Measurements from ENCODE around the gene CEACAM21.

The CEACAM21 gene

GRCh38 chr19:41546386-41546789 is 29.6 kb upstream of the CEACAM21 start:
- no peak overlapping the region for H3K18ac ChIP-seq (ENCODE audit: low read depth in 1 of 2, low read length in 2 of 2)
- H3K14ac ChIP-seq (ENCODE audit: low read length in 2 of 2): no peak overlapping the region
- H3K27me3 ChIP-seq (ENCODE audit: control insufficient read depth in 1 of 2, insufficient read depth in 1 of 2, low read length in 2 of 2): peaks cover 30 to 60% of the 10 kb centered on the region in 2 experiments
- H2BK5ac ChIP-seq (ENCODE audit: low read depth, low read length, poor library complexity, severe bottlenecking): no peak overlapping the region
- no peak overlapping the region for H2BK15ac ChIP-seq (ENCODE audit: low read depth, poor library complexity, severe bottlenecking)
- no peak overlapping the region for H3K4me2 ChIP-seq (ENCODE audit: low read length, poor library complexity, severe bottlenecking)
- no peak overlapping the region for H3K4ac ChIP-seq (ENCODE audit: low read depth in 1 of 2, low read length in 2 of 2)
- no peaks in the 10 kb centered on the region for H3K36me3 ChIP-seq (ENCODE audit: control insufficient read depth in 1 of 2, insufficient read depth in 2 of 2, low read depth in 1 of 2, low read length in 2 of 2)
- DNase-seq: no peak
- H2AFZ ChIP-seq (ENCODE audit: low read depth, low read length): no peak overlapping the region
- H4K8ac ChIP-seq (ENCODE audit: low read length): no peak overlapping the region
- no peak overlapping the region for H2BK120ac ChIP-seq (ENCODE audit: low read depth, low read length)
- H3K4me3 ChIP-seq (ENCODE audit: insufficient read depth in 1 of 2, low read depth in 1 of 2, low read length in 2 of 2): no peak overlapping the region
- no peak overlapping the region for H4K91ac ChIP-seq (ENCODE audit: low read length)
- H3K79me1 ChIP-seq (replicated peaks; ENCODE audit: low read length, poor library complexity, severe bottlenecking): no peaks in the 10 kb centered on the region
- H2AK5ac ChIP-seq (ENCODE audit: low read length, severe bottlenecking): no peak overlapping the region
- no peak overlapping the region for H3K27ac ChIP-seq (ENCODE audit: low read length, poor library complexity, severe bottlenecking)
- no peak overlapping the region for H2BK12ac ChIP-seq (ENCODE audit: low read length in 2 of 2)
- WGBS: 71% methylated on average over 6 of the region's 6 CpGs
- H3K23ac ChIP-seq (ENCODE audit: low read length in 2 of 2): no peak overlapping the region
- no peaks in the 10 kb centered on the region for H3K4me1 ChIP-seq (ENCODE audit: control insufficient read depth, insufficient read depth, low read depth, low read length)
- no peaks in the 10 kb centered on the region for H3K9me3 ChIP-seq (ENCODE audit: control insufficient read depth, low read length)
- H3K9ac ChIP-seq (ENCODE audit: low read length): no peak overlapping the region

DNA sequence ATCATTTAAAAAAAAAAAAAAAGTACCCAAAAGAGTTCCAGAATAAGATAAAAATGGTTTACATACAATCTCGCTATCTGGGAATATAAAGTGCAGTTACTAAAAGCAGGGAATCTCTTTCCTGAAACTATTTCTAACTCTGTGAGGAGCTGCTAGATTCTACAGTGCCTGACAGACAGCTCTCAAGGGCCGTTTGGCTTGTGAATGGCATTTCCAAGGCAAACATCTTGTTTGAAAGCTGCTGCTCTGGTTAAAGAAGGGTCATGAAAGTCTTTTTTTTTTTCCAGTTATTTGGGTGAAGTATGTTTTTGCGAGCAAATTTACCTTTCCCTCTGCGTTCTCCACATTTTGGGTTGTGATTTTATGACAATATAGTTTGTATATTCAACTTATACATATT is 29.0 kb upstream of the CEACAM21 start:
- Histone ChIP-seq H3K4me2 (ENCODE audit: low read length, poor library complexity, severe bottlenecking) (no peak overlapping the region), H2AFZ (ENCODE audit: low read depth, low read length) (no peak overlapping the region), H4K8ac (ENCODE audit: low read length) (no peak overlapping the region), H2BK15ac (ENCODE audit: low read depth, poor library complexity, severe bottlenecking) (no peak overlapping the region), H2BK12ac (ENCODE audit: low read length in 2 of 2) (no peak overlapping the region), H3K27me3 (ENCODE audit: control insufficient read depth in 1 of 2, insufficient read depth in 1 of 2, low read length in 2 of 2) (peaks cover 30 to 60% of the 10 kb centered on the region in 2 experiments), H3K4ac (ENCODE audit: low read depth in 1 of 2, low read length in 2 of 2) (no peak overlapping the region), H3K14ac (ENCODE audit: low read length in 2 of 2) (no peak overlapping the region), H4K91ac (ENCODE audit: low read length) (no peak overlapping the region), H2AK5ac (ENCODE audit: low read length, severe bottlenecking) (no peak overlapping the region), H3K18ac (ENCODE audit: low read depth in 1 of 2, low read length in 2 of 2) (no peak overlapping the region), H3K9me3 (ENCODE audit: control insufficient read depth, low read length) (no peaks in the 10 kb centered on the region), H3K79me1 (replicated peaks; ENCODE audit: low read length, poor library complexity, severe bottlenecking) (no peaks in the 10 kb centered on the region), H3K4me3 (ENCODE audit: insufficient read depth in 1 of 2, low read depth in 1 of 2, low read length in 2 of 2) (no peak overlapping the region), H2BK5ac (ENCODE audit: low read depth, low read length, poor library complexity, severe bottlenecking) (no peak overlapping the region), H3K9ac (ENCODE audit: low read length) (no peak overlapping the region), H2BK120ac (ENCODE audit: low read depth, low read length) (no peak overlapping the region), H3K36me3 (ENCODE audit: control insufficient read depth in 1 of 2, insufficient read depth in 2 of 2, low read depth in 1 of 2, low read length in 2 of 2) (no peaks in the 10 kb centered on the region), H3K23ac (ENCODE audit: low read length in 2 of 2) (no peak overlapping the region), H3K27ac (ENCODE audit: low read length, poor library complexity, severe bottlenecking) (no peak overlapping the region), H3K4me1 (ENCODE audit: control insufficient read depth, insufficient read depth, low read depth, low read length) (no peaks in the 10 kb centered on the region)
- DNase-seq: no peak
- 76% methylated on average over 2 of the region's 4 CpGs for WGBS

GRCh38 chr19:41547569-41547968 is 28.4 kb upstream of the CEACAM21 start:
- WGBS: 45% methylated on average over 2 of the region's 2 CpGs
- no peaks in the 10 kb centered on the region for H3K36me3 ChIP-seq (ENCODE audit: control insufficient read depth in 1 of 2, insufficient read depth in 2 of 2, low read depth in 1 of 2, low read length in 2 of 2)

DNA sequence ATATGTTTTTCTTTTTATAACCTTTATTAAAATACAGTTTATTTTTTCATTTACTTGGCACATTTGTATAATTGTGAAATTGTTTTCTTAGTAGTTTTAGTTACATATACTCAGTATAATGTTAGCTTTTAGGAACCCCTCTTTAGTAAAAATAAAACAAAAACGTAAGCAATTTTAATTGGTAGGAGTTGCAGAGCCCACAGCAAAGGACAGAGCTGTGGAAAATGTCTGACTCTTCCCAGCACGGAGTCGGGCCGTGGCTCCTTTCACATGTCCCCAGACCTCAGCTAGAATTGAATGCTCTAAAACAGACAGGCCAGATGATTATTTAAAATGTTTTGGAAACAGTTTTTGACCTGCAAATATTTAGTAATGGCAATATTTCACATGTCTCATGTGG is 27.9 kb upstream of the CEACAM21 start:
- Histone ChIP-seq H3K23ac (ENCODE audit: low read length in 2 of 2) (no peak overlapping the region), H3K79me1 (replicated peaks; ENCODE audit: low read length, poor library complexity, severe bottlenecking) (no peaks in the 10 kb centered on the region), H2BK15ac (ENCODE audit: low read depth, poor library complexity, severe bottlenecking) (no peak overlapping the region), H3K27me3 (ENCODE audit: control insufficient read depth in 1 of 2, insufficient read depth in 1 of 2, low read length in 2 of 2) (peaks cover 26 to 57% of the 10 kb centered on the region in 2 experiments), H2BK120ac (ENCODE audit: low read depth, low read length) (no peak overlapping the region), H3K4me3 (ENCODE audit: insufficient read depth in 1 of 2, low read depth in 1 of 2, low read length in 2 of 2) (no peak overlapping the region), H2BK12ac (ENCODE audit: low read length in 2 of 2) (no peak overlapping the region), H4K8ac (ENCODE audit: low read length) (no peak overlapping the region), H3K18ac (ENCODE audit: low read depth in 1 of 2, low read length in 2 of 2) (no peak overlapping the region), H4K91ac (ENCODE audit: low read length) (no peak overlapping the region), H3K9ac (ENCODE audit: low read length) (no peak overlapping the region), H3K36me3 (ENCODE audit: control insufficient read depth in 1 of 2, insufficient read depth in 2 of 2, low read depth in 1 of 2, low read length in 2 of 2) (no peaks in the 10 kb centered on the region), H2AK5ac (ENCODE audit: low read length, severe bottlenecking) (no peak overlapping the region), H2AFZ (ENCODE audit: low read depth, low read length) (no peak overlapping the region), H3K4ac (ENCODE audit: low read depth in 1 of 2, low read length in 2 of 2) (no peak overlapping the region), H2BK5ac (ENCODE audit: low read depth, low read length, poor library complexity, severe bottlenecking) (no peak overlapping the region), H3K4me1 (ENCODE audit: control insufficient read depth, insufficient read depth, low read depth, low read length) (no peaks in the 10 kb centered on the region), H3K4me2 (ENCODE audit: low read length, poor library complexity, severe bottlenecking) (no peak overlapping the region), H3K14ac (ENCODE audit: low read length in 2 of 2) (no peak overlapping the region), H3K9me3 (ENCODE audit: control insufficient read depth, low read length) (no peaks in the 10 kb centered on the region), H3K27ac (ENCODE audit: low read length, poor library complexity, severe bottlenecking) (no peak overlapping the region)
- no peak for DNase-seq
- WGBS: 73% methylated on average over 2 of the region's 4 CpGs

More at GRCh38 chr19:41547569-41547968, 28.4 kb upstream of the CEACAM21 start:
- Histone ChIP-seq H2BK120ac (ENCODE audit: low read depth, low read length) (no peak overlapping the region), H3K79me1 (replicated peaks; ENCODE audit: low read length, poor library complexity, severe bottlenecking) (no peaks in the 10 kb centered on the region), H3K4me3 (ENCODE audit: insufficient read depth in 1 of 2, low read depth in 1 of 2, low read length in 2 of 2) (no peak overlapping the region), H2BK5ac (ENCODE audit: low read depth, low read length, poor library complexity, severe bottlenecking) (no peak overlapping the region), H4K91ac (ENCODE audit: low read length) (no peak overlapping the region), H3K14ac (ENCODE audit: low read length in 2 of 2) (peak overlapping the region in 1 of 2 experiments; percentile 55), H3K18ac (ENCODE audit: low read depth in 1 of 2, low read length in 2 of 2) (no peak overlapping the region), H3K9me3 (ENCODE audit: control insufficient read depth, low read length) (no peaks in the 10 kb centered on the region), H3K23ac (ENCODE audit: low read length in 2 of 2) (no peak overlapping the region), H2AK5ac (ENCODE audit: low read length, severe bottlenecking) (no peak overlapping the region), H3K4me2 (ENCODE audit: low read length, poor library complexity, severe bottlenecking) (no peak overlapping the region), H3K4me1 (ENCODE audit: control insufficient read depth, insufficient read depth, low read depth, low read length) (no peaks in the 10 kb centered on the region), H3K27me3 (ENCODE audit: control insufficient read depth in 1 of 2, insufficient read depth in 1 of 2, low read length in 2 of 2) (peaks cover 26 to 58% of the 10 kb centered on the region in 2 experiments), H3K27ac (ENCODE audit: low read length, poor library complexity, severe bottlenecking) (no peak overlapping the region), H2AFZ (ENCODE audit: low read depth, low read length) (no peak overlapping the region), H3K9ac (ENCODE audit: low read length) (no peak overlapping the region), H3K4ac (ENCODE audit: low read depth in 1 of 2, low read length in 2 of 2) (no peak overlapping the region), H4K8ac (ENCODE audit: low read length) (no peak overlapping the region), H2BK15ac (ENCODE audit: low read depth, poor library complexity, severe bottlenecking) (no peak overlapping the region), H2BK12ac (ENCODE audit: low read length in 2 of 2) (no peak overlapping the region)
- no peak for DNase-seq

Measured in mesenchymal stem cell (in vitro differentiated cells and primary cell).